ENCODE measurements around the gene ABCC4.
"Not testable (repeated sequence)": the region's sequence is repeated elsewhere in the genome, so short reads cannot be mapped to it uniquely, and the experiment has no call there.

ABCC4 gene

DNA sequence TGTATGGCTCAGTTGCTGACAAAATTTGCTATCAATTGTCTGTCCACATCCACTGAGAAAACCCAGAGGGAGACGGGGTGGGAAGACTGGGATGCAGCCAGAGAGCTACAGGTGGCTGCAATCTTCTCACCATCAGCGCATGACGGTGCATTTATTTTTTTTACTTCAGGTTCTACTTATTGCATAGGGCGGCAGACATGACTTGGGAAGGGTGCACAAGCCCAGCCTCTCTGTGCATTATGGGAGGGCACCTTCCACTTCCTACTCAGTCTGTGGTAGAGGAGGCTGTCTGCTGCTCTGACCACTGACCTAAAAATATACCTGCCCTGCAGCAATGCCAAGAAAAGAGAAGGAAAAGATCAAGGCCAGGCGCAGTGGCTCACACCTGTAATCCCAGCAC is 73.1 kb downstream of the ABCC4 start:
- DNase-seq (ENCODE audit: low spot score) = no peak

DNA sequence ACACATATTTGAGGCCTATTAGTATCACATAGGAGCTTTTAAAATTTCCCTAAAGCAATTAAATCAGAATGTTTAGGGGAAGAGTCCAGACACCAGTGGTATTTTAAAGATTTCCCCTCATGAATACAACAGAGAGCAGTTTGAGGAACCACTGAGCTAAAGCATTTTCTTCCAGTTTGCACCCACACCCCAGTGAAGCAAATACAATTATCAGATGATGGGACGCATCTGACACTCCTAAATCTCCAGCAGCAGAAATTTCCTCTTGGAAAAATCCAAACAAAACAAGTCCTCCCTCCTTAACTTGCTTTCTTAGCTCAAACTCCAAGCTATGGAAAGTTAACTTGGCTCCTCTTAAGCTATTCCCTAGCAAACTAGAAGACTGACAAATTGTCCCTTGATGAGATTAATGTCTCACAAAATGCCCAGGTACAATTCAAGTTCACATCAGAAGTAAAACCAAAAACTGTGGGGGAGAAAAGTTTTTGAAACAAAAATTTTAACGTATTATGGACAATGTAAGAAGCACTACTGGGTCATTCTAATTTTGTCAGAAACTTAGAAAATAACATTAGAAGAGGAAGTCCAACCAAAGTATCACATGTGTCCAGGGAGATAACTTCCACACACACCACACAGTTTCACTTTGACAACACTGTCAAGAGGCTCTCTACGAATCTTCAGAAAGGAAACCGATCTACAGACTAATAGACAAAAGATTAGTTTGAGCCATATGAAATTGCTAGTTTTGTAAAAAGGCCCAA is 74.1 kb downstream of the ABCC4 start:
- DNase-seq (ENCODE audit: low spot score) = no peak

DNA sequence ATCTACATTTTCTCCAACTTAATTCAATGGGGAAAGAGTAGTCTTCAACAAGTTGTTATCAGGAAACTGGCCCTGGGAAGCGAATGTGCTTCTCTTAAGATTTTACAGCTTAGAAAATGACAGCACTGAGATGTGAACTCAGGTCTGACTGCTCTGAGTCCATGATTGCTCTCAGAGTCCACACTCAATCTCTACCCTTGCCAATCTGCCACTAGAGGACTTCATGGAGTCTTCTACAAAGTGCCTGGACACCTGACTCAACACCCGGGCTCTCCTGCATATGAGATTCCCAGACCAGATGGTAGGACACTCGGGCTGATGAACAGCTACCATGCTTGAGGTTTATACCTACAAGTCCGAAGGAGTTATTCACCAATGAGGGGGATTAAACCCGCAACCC is 74.8 kb downstream of the ABCC4 start:
- DNase-seq (ENCODE audit: low spot score) = no peak

DNA sequence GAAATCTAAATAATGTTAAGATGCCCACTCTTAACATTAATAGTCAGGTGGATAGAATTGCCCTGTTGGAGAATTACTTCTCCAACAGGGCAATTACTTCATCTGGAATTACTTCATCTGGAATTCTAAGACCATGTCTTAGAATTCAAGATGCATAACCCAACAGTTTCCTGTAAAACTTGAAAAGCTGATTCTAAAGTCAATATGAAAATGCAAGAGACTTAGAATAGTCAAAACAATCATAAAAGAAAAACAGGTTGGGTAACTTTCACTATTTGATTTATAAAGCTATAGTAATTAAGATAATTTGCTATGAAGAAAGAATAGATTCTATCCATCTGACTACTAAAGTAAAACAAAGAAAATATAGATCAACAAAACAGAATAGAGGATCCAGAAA is 75.2 kb downstream of the ABCC4 start:
- DNase-seq (ENCODE audit: low spot score) = no peak

DNA sequence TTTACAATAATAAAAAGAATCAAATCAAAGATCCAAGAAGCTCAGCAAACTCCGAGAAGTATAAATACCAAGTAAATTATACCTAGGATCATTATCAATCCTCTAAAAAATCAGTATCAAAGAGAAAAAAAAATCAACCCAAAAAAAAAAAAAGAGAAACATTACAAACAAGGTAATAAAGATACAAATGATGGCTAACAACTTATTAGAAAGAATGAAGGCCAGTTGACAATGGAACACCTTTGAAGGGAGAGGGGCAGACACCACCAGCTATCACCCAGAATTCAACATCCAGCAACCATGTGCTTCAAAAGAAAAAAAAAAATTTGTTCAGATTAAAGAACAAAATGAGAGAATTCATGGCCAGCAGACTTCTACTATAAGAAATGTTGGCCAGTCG is 77.2 kb downstream of the ABCC4 start:
- no peak for DNase-seq (ENCODE audit: low spot score)

DNA sequence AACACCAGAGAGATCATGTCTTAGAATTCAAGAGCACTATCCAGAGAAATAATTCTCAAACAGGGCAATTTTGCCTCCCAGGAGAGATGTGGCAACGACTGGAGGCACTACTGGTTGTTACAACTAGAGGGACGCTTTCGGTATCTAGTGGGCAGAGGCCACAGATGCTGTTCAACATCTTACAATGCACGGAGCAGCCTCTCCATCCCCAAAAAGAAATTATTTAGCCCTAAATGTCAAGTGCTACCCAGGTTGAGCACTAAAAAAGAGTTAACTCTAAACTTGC is 78.6 kb downstream of the ABCC4 start:
- no peak for DNase-seq (ENCODE audit: low spot score)

DNA sequence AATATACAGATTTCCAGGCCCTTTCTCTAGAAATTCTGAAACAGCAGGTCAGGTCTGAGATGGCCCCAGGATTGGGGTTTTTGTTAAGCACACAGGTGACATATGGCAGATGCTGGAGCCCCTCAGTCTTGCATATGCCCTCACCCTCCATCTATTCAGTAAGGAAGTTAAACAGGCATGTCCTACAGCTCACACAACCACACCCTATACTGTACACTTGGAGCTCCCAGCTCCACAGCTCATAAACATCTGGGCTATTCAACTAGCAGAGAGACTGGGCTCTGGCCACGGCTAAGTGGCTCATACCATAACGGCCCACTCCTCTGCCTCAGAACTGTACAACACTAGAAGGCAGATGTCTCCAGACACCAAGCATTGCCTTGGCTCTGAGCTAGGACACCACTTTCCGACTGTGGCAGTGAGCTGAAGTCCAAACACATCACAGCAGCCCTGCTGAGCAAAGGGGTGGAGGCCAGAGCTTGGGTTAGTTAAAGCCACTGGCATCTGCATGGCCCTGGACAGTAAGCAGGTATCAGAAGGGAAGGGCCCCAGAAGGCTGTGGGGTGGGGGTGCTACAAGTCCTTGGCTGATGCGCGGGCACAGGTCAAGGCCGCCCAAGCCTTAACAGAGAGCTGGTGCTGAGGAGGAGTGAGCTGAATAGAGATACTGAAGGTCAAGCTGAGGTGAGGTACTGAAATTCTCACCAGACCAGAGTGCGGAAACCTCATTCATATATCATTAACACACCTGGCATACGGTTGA is 79.1 kb downstream of the ABCC4 start:
- no peak for DNase-seq (ENCODE audit: low spot score)

DNA sequence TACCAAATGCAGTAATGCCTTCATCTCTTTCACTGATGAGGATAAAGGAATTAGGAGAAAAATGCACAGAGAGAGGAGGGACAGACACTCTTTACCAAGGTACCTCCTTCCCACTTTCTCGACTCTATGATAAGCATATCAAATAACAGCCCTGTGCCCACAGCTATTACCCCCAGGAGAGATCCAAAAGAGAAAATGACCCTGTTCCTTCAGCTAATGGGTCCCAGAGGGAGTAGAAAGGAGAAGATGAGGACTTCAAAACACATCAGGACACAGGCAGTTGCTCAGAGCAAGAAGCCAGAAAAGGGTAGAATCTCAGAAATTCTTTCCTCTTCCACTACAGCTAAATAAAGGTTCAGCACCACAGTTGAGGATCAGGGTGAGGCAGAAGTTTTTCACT is 80.6 kb downstream of the ABCC4 start:
- DNase-seq (ENCODE audit: low spot score) = no peak

DNA sequence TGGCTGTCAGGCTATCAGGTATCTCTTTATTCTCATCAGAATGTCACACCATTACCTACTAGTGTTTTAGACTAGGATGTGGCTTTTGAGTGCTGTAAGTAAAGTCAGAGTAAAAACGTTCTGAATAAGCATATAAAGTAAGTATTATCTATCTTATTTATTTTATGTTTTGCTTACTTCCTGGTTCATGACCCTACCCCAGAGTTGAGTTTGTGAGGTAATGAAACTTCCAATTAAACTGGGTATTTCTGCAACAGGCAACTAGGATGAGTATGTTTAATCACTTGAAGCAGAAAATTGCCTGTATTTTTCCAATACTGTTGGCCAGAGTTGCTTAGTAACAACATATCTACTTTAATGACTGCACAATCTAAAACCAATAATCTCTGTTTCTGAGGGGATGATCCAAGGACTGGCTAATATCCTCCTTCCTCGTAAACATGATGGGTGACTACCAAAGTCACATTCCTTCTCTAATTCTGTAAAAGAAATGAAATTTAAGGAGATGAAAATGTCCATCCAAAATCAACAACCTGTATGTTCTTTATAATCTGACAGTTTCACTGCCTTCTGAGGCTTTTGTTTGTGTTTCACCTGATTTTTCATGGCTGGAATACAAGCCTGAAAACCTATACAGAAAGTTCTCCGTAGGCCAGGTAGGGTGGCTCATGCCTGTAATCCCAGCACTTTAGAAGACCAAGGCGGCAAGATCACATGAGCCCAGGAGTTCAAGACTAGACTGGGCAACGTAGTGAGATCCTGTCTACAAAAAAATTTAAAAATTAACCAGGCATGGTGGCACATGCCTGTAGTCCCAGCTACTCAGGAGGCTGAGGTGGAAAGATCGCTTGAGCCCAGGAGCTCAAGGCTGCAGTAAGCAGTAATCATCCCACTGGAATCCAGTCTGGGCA is 83.1 kb downstream of the ABCC4 start:
- DNase-seq (ENCODE audit: low spot score) = no peak

DNA sequence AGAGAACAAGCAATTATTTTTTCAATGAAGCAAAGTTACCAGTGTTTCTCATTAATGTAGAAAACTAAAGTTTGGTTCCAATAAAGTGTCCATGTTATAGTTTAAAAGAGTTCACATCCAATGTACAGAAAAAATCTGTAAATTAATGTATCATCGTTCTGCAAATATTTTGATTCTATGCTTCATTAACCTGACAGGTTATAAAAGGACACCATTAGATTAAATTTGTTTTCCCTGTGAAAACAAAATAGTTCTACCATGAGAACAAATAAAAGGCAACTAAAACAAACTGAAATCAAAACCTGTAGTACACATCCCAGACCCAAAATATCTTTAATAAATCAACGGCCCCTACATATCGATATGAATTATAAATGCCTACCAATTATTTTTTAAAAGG is 85.1 kb downstream of the ABCC4 start:
- no peak for DNase-seq (ENCODE audit: low spot score)

DNA sequence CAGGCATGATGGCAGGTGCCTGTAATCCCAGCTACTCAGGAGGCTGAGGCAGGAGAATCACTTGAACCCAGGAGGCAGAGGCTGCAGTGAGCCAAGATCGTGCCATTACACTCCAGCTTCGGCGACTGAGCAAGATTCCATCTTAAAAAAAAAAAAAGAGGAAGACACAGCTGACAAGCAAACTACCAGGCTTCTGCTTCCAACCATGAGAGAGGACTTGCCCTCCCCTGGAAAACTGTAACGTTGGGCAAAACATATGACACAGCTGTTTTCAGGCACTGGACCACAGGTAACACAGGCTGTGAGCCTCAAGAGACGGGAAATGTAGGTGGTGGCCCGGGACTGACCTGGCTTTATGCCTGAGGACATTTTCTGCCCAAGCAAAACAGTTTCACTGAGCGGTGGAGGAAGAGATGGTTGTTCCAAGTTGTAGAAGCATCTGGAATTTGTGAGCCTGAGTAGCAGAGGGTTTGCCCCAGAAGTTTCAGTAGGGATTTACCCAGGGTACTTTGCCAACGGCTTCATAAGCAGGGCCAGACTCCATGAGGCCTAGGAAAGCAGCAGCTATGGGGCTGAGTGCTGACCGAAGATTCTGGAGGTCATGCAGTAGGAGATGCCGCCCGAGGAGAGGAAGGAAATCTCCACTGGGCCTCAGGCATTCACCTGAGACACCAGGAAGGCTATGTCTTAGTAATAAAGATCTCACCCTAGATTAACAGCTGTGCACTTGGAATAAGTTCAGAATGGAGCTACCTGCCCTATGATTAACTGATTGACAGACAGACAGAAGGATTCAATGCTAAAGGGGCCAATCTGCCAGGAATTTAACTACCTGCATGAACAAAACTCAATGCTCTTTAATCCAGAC is 88.0 kb downstream of the ABCC4 start:
- no peak for DNase-seq (ENCODE audit: low spot score)

DNA sequence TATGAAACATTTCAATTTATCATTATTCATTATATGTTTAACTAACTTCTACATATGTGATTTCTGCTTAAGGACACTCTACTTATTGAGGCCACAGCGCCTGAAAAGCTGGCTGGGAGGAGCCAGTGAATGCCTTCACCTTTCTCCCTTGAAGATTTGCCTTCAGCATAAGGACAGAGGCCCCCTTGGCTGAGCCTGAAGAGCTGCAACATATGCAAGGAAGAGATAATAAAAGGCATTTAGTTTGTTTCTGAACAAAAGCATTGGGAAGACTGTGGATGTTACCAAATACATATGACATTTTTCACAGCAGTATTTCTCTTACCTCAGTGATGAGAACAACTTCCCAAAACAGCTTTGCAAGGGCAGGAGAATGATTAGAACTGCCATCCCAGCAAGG is 92.1 kb downstream of the ABCC4 start:
- DNase-seq (ENCODE audit: low spot score) = no peak

DNA sequence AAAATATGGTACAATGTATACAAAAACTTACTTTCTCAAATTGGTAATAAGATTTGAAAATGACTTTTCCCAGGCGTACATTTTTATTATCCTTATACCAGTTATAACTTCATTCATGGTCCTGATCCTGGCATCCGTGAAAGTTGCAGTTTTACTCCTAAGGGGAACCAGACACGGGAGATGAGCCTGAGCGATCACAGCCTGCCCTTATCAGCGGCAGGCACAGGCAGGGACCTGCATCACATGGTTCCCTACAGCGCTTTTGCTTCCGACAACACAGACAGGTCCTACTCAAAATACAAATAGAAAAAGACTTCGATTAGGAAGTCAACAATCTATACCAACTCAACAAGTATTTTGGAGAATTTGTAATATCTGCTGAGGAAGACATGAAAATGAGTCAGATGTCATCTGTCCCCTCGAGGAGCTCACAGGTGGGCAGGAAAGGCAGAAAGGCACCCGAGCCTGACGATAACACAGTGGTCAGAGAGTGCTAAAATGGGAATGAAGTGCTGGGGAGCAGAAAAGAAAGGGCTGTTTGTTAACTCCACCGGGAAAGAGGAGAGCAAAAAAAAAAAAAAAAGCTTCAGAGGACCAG is 93.4 kb downstream of the ABCC4 start:
- no peak for DNase-seq (ENCODE audit: low spot score)

DNA sequence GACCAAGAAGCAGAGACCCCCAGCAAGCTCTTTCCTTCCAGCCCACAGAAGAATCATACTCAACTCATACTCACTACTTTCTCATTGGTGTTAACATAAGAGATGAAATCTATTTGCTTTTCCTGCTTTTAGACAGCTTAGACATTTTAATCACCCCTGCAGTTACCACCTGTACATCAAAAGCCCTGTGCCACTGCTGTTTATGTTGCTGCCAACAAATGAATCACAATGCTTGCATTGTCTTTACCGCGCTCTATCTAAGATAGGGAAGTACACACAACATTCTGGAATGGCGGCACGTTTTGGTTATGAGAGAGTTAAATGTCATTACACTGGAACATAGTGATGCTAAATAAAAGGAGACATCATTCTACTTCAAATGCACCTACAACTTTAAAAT is 95.1 kb downstream of the ABCC4 start:
- no peak for DNase-seq (ENCODE audit: low spot score)

DNA sequence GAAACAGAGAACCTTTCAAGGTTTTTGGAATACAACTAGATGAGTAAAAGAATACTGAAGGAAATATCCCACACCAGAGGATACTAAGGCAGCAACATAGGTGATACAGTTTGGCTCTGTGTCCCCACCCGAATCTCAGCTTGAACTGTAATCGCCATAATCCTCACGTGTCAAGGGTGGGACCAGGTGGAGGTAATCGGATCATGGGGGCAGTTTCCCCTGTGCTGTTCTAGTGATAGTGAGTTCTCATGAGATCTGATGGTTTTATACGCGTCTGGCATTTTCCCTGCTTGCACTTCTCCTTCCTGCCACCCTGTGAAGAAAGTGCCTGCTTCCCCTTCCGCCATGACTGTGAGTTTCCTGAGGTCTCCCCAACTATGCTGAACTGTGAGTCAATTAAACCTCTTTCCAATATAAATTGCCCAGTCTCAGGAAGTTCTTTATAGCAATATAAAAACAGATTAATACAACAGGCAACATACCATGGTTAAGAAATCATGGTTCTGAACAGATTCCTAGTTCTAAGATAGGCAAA is 97.0 kb downstream of the ABCC4 start:
- DNase-seq (ENCODE audit: low spot score) = no peak

DNA sequence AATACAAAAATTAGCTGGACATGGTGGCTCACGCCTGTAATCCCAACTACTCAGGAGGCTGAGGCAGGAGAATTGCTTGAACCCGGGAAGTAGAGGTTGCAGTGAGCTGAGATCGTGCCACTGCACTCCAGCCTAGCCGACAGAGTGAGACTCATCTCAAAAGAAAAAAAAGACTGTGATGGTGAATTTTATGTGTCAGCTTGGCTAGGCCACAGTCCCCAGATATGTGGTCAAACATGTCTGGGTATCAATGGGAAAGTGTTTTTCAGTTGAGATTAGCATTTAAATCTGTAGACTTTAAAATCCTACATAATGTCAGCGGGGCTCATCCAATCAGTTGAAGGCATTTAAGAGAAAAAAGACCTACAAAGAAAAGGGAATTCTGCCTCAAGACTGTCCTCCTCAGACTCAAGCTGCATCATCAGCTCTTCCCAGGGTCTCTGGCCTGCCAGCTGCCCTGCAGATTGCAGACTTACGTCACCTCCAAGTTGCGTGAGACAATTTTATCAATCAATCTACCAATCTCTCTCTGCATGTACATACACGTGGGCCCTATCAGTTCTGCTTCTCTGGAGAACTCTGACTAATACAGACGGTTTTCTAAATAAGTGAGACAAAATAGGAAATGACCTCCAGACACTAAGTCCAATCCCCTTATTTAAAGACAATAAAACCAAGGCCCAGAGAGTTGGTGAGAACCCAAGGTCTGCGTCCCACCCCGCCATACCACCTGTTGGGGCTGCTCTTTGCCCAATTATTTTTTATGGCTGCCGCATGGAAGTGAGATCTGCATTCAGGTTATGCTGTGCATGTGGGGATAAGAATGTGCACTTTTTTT is 99.2 kb downstream of the ABCC4 start:
- no peak for DNase-seq (ENCODE audit: low spot score)

DNA sequence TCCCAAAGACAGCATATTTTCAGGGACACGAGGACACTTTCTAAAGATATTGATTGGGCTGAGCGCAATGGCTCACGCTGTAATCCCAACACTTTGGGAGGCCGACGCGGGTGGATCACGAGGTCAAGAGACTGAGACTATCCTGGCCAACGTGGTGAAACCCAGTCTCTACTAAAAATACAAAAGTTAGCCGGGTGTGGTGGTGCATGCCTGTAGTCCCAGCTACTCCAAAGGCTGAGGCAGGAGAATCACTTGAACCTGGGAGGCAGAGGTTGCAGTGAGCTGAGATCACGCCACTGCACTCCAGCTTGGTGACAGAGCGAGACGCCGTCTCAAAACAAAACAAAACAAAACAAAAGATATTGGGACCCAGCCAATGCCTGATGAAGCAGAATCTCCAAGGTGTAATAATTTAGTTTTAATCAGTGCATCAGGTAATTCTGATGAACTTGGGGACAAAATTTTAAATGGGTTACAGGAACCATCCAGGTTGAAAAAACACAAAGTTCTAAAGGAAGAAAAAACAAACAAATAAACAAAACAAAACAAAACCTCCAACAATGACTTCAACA is 100.8 kb downstream of the ABCC4 start:
- DNase-seq (ENCODE audit: low spot score) = not testable (repeated sequence)

DNA sequence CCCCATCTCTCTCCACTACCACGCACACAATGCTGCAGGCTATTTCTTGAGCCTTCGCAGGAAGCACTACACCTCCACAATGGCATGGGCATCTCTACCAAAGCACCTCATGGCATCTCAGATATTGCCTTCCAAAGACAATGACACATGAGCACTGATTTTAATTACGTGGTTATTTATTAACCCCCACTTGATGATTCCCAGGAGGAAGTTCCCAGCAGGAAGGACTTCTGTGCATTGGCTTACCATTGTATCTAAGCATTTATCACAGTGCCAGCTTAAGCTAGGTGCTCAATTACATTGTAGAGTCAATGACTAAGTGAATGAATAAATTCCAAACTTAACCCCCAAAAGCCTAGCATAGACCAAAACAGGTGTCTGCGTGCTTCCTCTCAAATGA is 101.4 kb downstream of the ABCC4 start:
- no peak for DNase-seq (ENCODE audit: low spot score)

DNA sequence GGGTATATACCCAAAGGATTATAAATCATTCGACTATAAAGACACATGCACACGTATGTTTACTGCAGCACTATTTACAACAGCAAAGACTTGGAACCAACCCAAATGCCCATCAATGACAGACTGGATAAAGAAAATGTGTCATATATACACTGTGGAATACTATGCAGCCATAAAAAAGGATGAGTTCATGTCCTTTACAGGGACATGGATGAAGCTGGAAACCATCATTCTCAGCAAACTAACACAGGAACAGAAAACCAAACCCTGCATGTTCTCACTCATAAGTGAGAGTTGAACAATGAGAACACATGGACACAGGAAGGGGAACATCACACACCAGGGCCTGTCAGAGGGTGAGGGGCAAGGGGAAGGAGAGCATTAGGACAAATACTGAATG is 102.6 kb downstream of the ABCC4 start:
- DNase-seq (ENCODE audit: low spot score) = not testable (repeated sequence)

DNA sequence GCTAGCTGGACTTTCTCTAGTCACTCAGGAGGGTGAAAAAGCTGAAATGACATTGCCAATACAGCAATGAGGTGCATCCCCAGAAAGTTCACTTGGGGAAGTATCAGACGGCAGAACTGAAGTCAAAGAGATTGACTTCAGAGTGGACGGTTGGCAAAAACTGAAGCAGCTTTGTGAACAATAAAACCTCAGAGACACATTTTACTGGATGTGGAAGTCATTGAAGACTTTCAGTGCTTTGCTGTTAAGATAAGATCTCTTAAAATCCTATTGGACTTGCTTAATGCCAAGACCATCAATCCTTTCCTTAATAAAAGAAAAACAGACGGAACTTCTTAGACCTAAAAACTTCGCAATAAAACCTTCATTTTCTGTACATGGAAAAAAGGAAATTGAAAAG is 103.7 kb downstream of the ABCC4 start:
- no peak for DNase-seq (ENCODE audit: low spot score)
